Smooth muscle cell (in vitro differentiated cells): ENCODE measurements around the gene PRODH. TPM values are rescaled to one million over a fixed set of nuclear protein-coding genes. Genes with fewer than 3 reads are reported as not detected.
"Not testable (repeated sequence)": the region's sequence is repeated elsewhere in the genome, so short reads cannot be mapped to it uniquely, and the experiment has no call there.

Experiments used
- DNase-seq: peaks from one replicate; lab custom pipeline; 2025; ENCODE audit not compliant: unreplicated experiment; lab: John Stamatoyannopoulos, UW
- H2AFZ ChIP-seq: fragments of 200-600 bp; sonication (generic); 2 replicates; pipeline ENCODE4 v1.6.0; 2016; ENCODE audit warnings: antibody characterized with exemption, low read depth, mild to moderate bottlenecking
- H3F3A ChIP-seq: fragments of 200-600 bp; sonication (generic); 2 replicates; pipeline ENCODE4 v1.6.0; 2017; ENCODE audit warnings: antibody characterized with exemption, low read depth
- H3K27ac ChIP-seq: fragments of 200-600 bp; sonication (generic); 2 replicates; pipeline ENCODE4 v1.5.1; 2016; ENCODE audit warnings: low read depth, mild to moderate bottlenecking
- H3K27me3 ChIP-seq: fragments of 200-600 bp; sonication (generic); 2 replicates; pipeline ENCODE4 v1.6.1; 2016; ENCODE audit warnings: low read depth, mild to moderate bottlenecking
- H3K36me3 ChIP-seq: fragments of 200-600 bp; sonication (generic); 2 replicates; pipeline ENCODE4 v1.5.1; 2016; ENCODE audit warnings: low read depth
- H3K4me1 ChIP-seq: fragments of 200-600 bp; sonication (generic); 2 replicates; pipeline ENCODE4 v1.5.1; 2016; ENCODE audit warnings: low read depth
- H3K4me2 ChIP-seq: fragments of 200-600 bp; sonication (generic); 2 replicates; pipeline ENCODE4 v1.6.0; 2016; ENCODE audit warnings: mild to moderate bottlenecking
- H3K4me3 ChIP-seq: fragments of 200-600 bp; sonication (generic); 2 replicates; pipeline ENCODE4 v1.5.1; 2016; ENCODE audit warnings: mild to moderate bottlenecking
- H3K79me2 ChIP-seq: fragments of 200-600 bp; sonication (generic); 2 replicates; pipeline ENCODE4 v1.6.0; 2016; ENCODE audit warnings: low read depth, mild to moderate bottlenecking
- H3K9ac ChIP-seq: fragments of 200-600 bp; sonication (generic); 2 replicates; pipeline ENCODE4 v1.6.0; 2016; ENCODE audit warnings: low read depth
- H3K9me3 ChIP-seq: fragments of 200-600 bp; sonication (generic); replicated peaks from 2 replicates; pipeline ENCODE4 v1.5.1; 2016; ENCODE audit warnings: low read depth
- H4K20me1 ChIP-seq: fragments of 200-600 bp; sonication (generic); 2 replicates; pipeline ENCODE4 v1.6.0; 2016; ENCODE audit warnings: low read depth
- CTCF ChIP-seq: fragments of 200-600 bp; sonication (generic); IDR thresholded peaks from 2 replicates; pipeline ENCODE4 v1.5.1; 2017; ENCODE audit warnings: borderline replicate concordance, mild to moderate bottlenecking, antibody characterized with exemption; ENCODE audit not compliant: insufficient read depth, poor library complexity, severe bottlenecking
- WGBS: methylation state at CpG from one replicate; pipeline ENCODE4 v1.1.7; 2016; ENCODE audit warnings: low lambda C conversion rate; 5-methylcytosine and 5-hydroxymethylcytosine counted together
- polyA plus RNA-seq: library from polyadenylated mRNA; unstranded; fragments of >200 nt; fragmentation: Nextera tagmentation; extraction: Ambion mirVana; gene quantifications from 2 replicates; pipeline ENCODE4 v1.2.1, GENCODE V29; 2016
- total RNA-seq: library from RNA; depleted of rRNA; stranded (reverse); fragments of >200 nt; gene quantifications from 2 replicates; pipeline ENCODE4 v1.2.3, GENCODE V29; 2014

The PRODH gene
- total and polyA plus RNA-seq, 2 experiments from 2014 or later, result 0.18 TPM; not detected in 1

DNA sequence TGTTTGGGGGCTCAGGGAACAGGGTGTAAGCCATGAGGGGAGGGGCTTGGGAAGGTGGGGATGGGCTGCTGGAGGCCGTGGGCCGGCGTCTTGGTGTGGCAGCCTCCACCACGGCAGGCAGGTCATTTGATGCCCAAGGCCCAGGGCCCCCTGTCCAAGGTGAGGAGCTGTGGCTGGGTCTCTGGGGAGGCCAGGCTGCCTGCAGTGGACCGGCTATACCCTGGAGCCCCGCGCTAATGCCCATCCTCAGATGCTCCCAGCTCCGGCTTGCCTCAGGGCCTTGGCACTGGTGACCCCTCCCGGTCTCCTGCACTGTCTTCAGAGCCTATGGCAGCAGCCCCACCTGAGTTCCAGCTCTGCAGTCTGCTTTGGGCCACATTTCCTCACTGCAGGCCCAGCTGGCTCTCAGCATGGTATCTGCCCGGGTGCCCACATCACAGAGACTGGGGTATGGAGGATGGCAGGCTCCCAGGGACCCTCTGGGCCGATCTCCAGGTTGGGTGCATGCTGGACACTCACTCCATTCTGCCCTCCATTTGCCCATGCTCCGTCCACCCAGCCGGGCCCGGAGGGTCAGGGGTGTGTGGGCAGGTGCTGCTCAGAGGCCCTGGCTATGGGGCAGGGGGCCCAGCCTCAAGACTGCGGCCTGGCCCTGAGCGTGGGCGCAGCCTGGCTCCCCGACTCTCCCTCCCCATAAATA, 21.7 kb upstream of the PRODH start:
- H3F3A ChIP-seq, H3K27ac ChIP-seq, H3K9ac ChIP-seq, H2AFZ ChIP-seq, H3K4me1 ChIP-seq, H3K27me3 ChIP-seq, DNase-seq, H3K4me2 ChIP-seq, H3K4me3 ChIP-seq, H3K79me2 ChIP-seq, H4K20me1 ChIP-seq, H3K36me3 ChIP-seq, H3K9me3 ChIP-seq: not testable (repeated sequence)
- 93% methylated on average over 14 of the region's 18 CpGs for WGBS

DNA sequence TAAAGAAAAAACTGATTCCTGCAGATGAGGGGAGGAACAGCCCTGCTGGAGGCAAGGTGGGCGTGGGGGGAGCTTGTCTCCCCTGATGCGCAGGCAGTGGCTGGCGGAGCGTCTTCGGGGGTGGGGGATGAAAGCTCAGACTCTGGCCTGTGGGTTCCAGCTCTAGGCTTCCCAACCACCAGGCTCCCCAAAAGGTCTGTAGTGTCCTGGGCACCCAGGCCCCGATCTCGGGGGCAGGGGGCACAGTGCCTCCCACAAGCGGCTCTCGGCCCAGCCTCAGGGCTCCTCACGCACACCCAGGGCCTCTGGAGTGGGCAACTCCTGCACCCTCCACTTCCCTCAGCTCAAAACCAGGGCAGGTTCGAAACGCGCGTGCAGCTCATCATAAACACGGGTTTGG, 20.9 kb upstream of the PRODH start:
- not testable (repeated sequence) for DNase-seq
- WGBS, result 95% methylated on average over 15 of the region's 15 CpGs

DNA sequence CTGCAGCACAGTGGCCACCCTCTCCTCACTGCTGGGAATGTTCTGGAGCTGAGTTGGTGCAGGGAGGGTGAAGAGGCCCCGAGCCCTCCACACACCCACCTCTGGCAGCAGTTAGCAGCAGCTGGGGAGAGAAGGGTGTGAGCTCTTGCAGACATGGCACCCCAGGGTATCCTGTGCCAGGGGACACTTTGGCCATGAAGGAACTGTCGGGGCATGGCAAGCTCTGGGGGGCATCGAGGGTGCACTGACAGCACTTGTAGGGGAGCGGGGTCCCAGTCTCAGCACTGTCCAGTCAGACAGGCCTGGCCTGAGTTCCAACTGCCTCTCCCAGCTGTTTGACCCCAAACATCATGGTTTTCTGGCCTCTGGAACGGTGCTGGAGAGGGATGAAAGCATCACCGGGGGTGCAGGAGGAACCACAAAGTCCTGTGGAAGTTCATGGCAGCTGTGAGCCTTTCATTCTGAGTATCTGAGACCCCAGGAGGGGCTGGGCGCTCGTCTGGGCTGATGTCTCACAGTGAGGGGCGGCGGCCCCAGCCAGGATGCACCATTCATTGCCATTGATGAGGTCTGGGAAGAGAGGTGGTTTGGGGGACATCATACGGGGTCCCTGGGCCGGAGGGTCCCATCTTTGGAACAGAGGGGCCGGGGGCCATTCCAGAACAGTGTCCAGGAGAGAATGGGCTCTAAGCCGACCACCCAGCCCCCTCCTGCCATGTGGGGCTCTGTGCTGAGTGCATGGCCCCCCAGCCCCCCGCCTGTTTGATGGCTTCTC, 20.2 kb upstream of the PRODH start:
- not testable (repeated sequence) for H2AFZ ChIP-seq, H3K27ac ChIP-seq, H3K4me1 ChIP-seq, H3F3A ChIP-seq, H3K9ac ChIP-seq, DNase-seq, H3K9me3 ChIP-seq, H3K4me3 ChIP-seq, H4K20me1 ChIP-seq, H3K4me2 ChIP-seq, H3K79me2 ChIP-seq, H3K27me3 ChIP-seq, H3K36me3 ChIP-seq
- WGBS, result 90% methylated on average over 15 of the region's 15 CpGs

More for the DNA sequence above, 20.9 kb upstream of the PRODH start:
- not testable (repeated sequence) for H3K27ac ChIP-seq, H3K36me3 ChIP-seq, H3K4me2 ChIP-seq, H4K20me1 ChIP-seq, H3K4me3 ChIP-seq, H3K27me3 ChIP-seq, H3K4me1 ChIP-seq, H3K9ac ChIP-seq, H3K79me2 ChIP-seq, H2AFZ ChIP-seq, H3K9me3 ChIP-seq, H3F3A ChIP-seq

- DNase-seq, result no peak
- WGBS, result 96% methylated on average over 10 of the region's 10 CpGs
- Histone ChIP-seq H3K4me3 (no peak overlapping the region), H3F3A (no peaks in the 10 kb centered on the region), H3K79me2 (no peaks in the 10 kb centered on the region), H3K27ac (no peak overlapping the region), H3K4me2 (no peak overlapping the region), H3K36me3 (no peaks in the 10 kb centered on the region), H4K20me1 (no peaks in the 10 kb centered on the region), H3K9me3 (no peaks in the 10 kb centered on the region), H3K27me3 (no peaks in the 10 kb centered on the region), H2AFZ (no peak overlapping the region), H3K9ac (no peak overlapping the region), H3K4me1 (no peaks in the 10 kb centered on the region)
- TF ChIP-seq CTCF, result no peak
Observed at GRCh38 chr22:18955696-18956095, 19.6 kb upstream of the PRODH start.

DNA sequence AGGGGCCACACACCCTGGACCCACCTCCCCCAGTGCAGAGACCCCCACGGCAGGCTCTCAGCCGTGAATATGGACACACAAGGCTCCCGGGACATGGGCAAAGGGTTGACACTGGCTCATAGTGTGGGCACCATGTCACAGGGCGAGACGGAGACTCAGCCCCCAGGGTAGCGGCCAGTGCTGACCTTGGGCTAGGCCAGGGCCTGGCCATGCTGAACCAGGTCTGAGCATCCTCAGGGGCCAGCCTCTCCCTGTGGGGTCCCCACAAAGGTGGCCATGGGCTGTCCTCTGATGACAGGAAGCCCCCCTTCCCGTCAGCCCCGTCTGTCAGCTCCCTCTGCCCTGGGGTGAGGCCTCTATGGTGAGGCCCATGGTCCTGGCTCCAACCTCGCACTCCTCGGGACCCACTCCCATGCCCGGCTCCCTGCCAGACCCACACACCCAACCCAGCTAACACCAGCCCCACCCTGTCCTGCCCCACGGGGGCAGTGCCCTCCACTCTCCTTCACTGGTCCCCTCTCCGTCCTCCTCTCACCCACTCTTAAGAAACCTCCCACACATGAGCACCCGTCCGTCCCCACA, 19.0 kb upstream of the PRODH start:
- Histone ChIP-seq H3K4me1 (no peaks in the 10 kb centered on the region), H3F3A (no peaks in the 10 kb centered on the region), H3K36me3 (no peaks in the 10 kb centered on the region), H3K27ac (no peak overlapping the region), H3K9ac (no peak overlapping the region), H3K79me2 (no peaks in the 10 kb centered on the region), H4K20me1 (no peaks in the 10 kb centered on the region), H3K4me2 (no peak overlapping the region), H2AFZ (no peak overlapping the region), H3K4me3 (no peak overlapping the region), H3K27me3 (no peaks in the 10 kb centered on the region), H3K9me3 (no peaks in the 10 kb centered on the region)
- no peak for TF ChIP-seq CTCF
- no peak for DNase-seq
- WGBS, result 93% methylated on average over 14 of the region's 15 CpGs
